ENCODE measurements around the gene TRMO.

Gene TRMO

GRCh38 chr9:97873882-97874281 lies 48.4 kb downstream of the TRMO start:
- Mint-ChIP-seq H3K4me3 (no peak overlapping the region), H3K4me1 (no peaks in the 10 kb centered on the region), H3K27me3 (peaks cover 9 to 17% of the 10 kb centered on the region in 2 donors), H3K9me3 (peaks cover 0 to 4% of the 10 kb centered on the region in 2 donors), H3K27ac (no peak overlapping the region), H3K36me3 (peaks cover 4 to 8% of the 10 kb centered on the region in 2 donors)
- no peak for ATAC-seq (replicated peaks)
- no peak for DNase-seq

GRCh38 chr9:97873425-97873824 lies 48.9 kb downstream of the TRMO start:
- Mint-ChIP-seq H3K27ac (no peak overlapping the region), H3K27me3 (peaks cover 9 to 17% of the 10 kb centered on the region in 2 donors), H3K36me3 (peaks cover 4 to 8% of the 10 kb centered on the region in 2 donors), H3K4me1 (no peaks in the 10 kb centered on the region), H3K4me3 (no peak overlapping the region), H3K9me3 (peaks cover 0 to 4% of the 10 kb centered on the region in 2 donors)
- DNase-seq (no peak), ATAC-seq (replicated peaks) (no peak)

GRCh38 chr9:97868859-97869258 lies 53.4 kb downstream of the TRMO start:
- H3K9me3 Mint-ChIP-seq = peaks cover 16 to 24% of the 10 kb centered on the region in 2 donors
- peaks cover 7 to 21% of the 10 kb centered on the region in 2 donors for H3K36me3 Mint-ChIP-seq
- peaks cover 22 to 34% of the 10 kb centered on the region in 2 donors for H3K27me3 Mint-ChIP-seq
- H3K27ac Mint-ChIP-seq = no peak overlapping the region
- no peak for DNase-seq
- no peak overlapping the region for H3K4me3 Mint-ChIP-seq
- H3K4me1 Mint-ChIP-seq = peaks cover 3 to 9% of the 10 kb centered on the region in 2 donors
- no peak for ATAC-seq (replicated peaks)

GRCh38 chr9:97866848-97867247 lies 55.5 kb downstream of the TRMO start:
- Mint-ChIP-seq H3K36me3 (peaks cover 7 to 21% of the 10 kb centered on the region in 2 donors), H3K27ac (no peak overlapping the region), H3K27me3 (peaks cover 30 to 40% of the 10 kb centered on the region in 2 donors), H3K4me3 (no peak overlapping the region), H3K4me1 (peaks cover 3 to 9% of the 10 kb centered on the region in 2 donors), H3K9me3 (peaks cover 16 to 24% of the 10 kb centered on the region in 2 donors)
- peak; percentile 74 to 79 for ATAC-seq (replicated peaks)
- no peak for DNase-seq

GRCh38 chr9:97866300-97866699 lies 56.0 kb downstream of the TRMO start:
- no peak overlapping the region for H3K27ac Mint-ChIP-seq
- H3K36me3 Mint-ChIP-seq = peaks cover 6 to 21% of the 10 kb centered on the region in 2 donors
- DNase-seq = no peak
- H3K9me3 Mint-ChIP-seq = peaks cover 16 to 23% of the 10 kb centered on the region in 2 donors
- H3K27me3 Mint-ChIP-seq = peaks cover 36 to 44% of the 10 kb centered on the region in 2 donors
- ATAC-seq (replicated peaks) = no peak
- H3K4me3 Mint-ChIP-seq = no peak overlapping the region
- peaks cover 3 to 9% of the 10 kb centered on the region in 2 donors for H3K4me1 Mint-ChIP-seq

- Mint-ChIP-seq H3K27ac (no peak overlapping the region), H3K9me3 (peaks cover 16 to 20% of the 10 kb centered on the region in 2 donors), H3K4me1 (peaks cover 3 to 9% of the 10 kb centered on the region in 2 donors), H3K36me3 (peaks cover 3 to 21% of the 10 kb centered on the region in 2 donors), H3K4me3 (no peak overlapping the region), H3K27me3 (peaks cover 53 to 55% of the 10 kb centered on the region in 2 donors)
- no peak for ATAC-seq (replicated peaks)
- DNase-seq = no peak
Observed at GRCh38 chr9:97864396-97864795, 57.9 kb downstream of the TRMO start.

- no peak for DNase-seq
- Mint-ChIP-seq H3K9me3 (peaks cover 16 to 20% of the 10 kb centered on the region in 2 donors), H3K27me3 (peaks cover 56 to 57% of the 10 kb centered on the region in 2 donors), H3K4me1 (peaks cover 3 to 9% of the 10 kb centered on the region in 2 donors), H3K36me3 (peaks cover 3 to 16% of the 10 kb centered on the region in 2 donors), H3K4me3 (no peak overlapping the region), H3K27ac (no peak overlapping the region)
- no peak for ATAC-seq (replicated peaks)
Observed at GRCh38 chr9:97863314-97863713, 59.0 kb downstream of the TRMO start.

- Mint-ChIP-seq H3K4me1 (peaks cover 2 to 14% of the 10 kb centered on the region in 2 donors), H3K9me3 (peaks cover 15 to 16% of the 10 kb centered on the region in 2 donors), H3K27me3 (peaks cover 74 to 76% of the 10 kb centered on the region in 2 donors), H3K27ac (no peak overlapping the region), H3K36me3 (peaks cover 0 to 8% of the 10 kb centered on the region in 2 donors), H3K4me3 (no peak overlapping the region)
- no peak for ATAC-seq (replicated peaks)
- no peak for DNase-seq
Observed at GRCh38 chr9:97861148-97861475, 61.2 kb downstream of the TRMO start.

GRCh38 chr9:97860451-97861147 lies 61.7 kb downstream of the TRMO start:
- no peak overlapping the region for H3K27ac Mint-ChIP-seq
- H3K27me3 Mint-ChIP-seq = peaks cover 79 to 81% of the 10 kb centered on the region in 2 donors
- DNase-seq = no peak
- no peak for ATAC-seq (replicated peaks)
- peaks cover 2 to 14% of the 10 kb centered on the region in 2 donors for H3K4me1 Mint-ChIP-seq
- peaks cover 10 to 12% of the 10 kb centered on the region in 2 donors for H3K9me3 Mint-ChIP-seq
- H3K36me3 Mint-ChIP-seq = peaks cover 0 to 5% of the 10 kb centered on the region in 2 donors
- H3K4me3 Mint-ChIP-seq = no peak overlapping the region

GRCh38 chr9:97859346-97859745 lies 63.0 kb downstream of the TRMO start:
- H3K9me3 Mint-ChIP-seq = peaks cover 0 to under 1% of the 10 kb centered on the region in 2 donors
- no peak overlapping the region for H3K27ac Mint-ChIP-seq
- ATAC-seq (replicated peaks) = no peak
- peaks cover 2 to 14% of the 10 kb centered on the region in 2 donors for H3K4me1 Mint-ChIP-seq
- H3K27me3 Mint-ChIP-seq = peaks cover 75 to 76% of the 10 kb centered on the region in 2 donors
- H3K36me3 Mint-ChIP-seq = no peaks in the 10 kb centered on the region
- no peak for DNase-seq
- H3K4me3 Mint-ChIP-seq = no peak overlapping the region

- Mint-ChIP-seq H3K4me3 (no peak overlapping the region), H3K9me3 (no peaks in the 10 kb centered on the region), H3K27ac (no peak overlapping the region), H3K27me3 (peaks cover 74 to 77% of the 10 kb centered on the region in 2 donors), H3K36me3 (peaks cover 3% of the 10 kb centered on the region in 2 donors), H3K4me1 (peaks cover 5 to 19% of the 10 kb centered on the region in 2 donors)
- DNase-seq = no peak
- ATAC-seq (replicated peaks) = no peak
Observed at GRCh38 chr9:97858826-97859225, 63.5 kb downstream of the TRMO start.

- peaks cover 3% of the 10 kb centered on the region in 2 donors for H3K36me3 Mint-ChIP-seq
- peaks cover 5 to 21% of the 10 kb centered on the region in 2 donors for H3K4me1 Mint-ChIP-seq
- peaks cover 73 to 80% of the 10 kb centered on the region in 2 donors for H3K27me3 Mint-ChIP-seq
- no peaks in the 10 kb centered on the region for H3K9me3 Mint-ChIP-seq
- no peak for ATAC-seq (replicated peaks)
- H3K4me3 Mint-ChIP-seq = no peak overlapping the region
- DNase-seq = no peak
- H3K27ac Mint-ChIP-seq = peak overlapping the region; percentile 47
Observed at GRCh38 chr9:97858393-97858713, 63.9 kb downstream of the TRMO start.

GRCh38 chr9:97857606-97858392 lies 64.5 kb downstream of the TRMO start:
- Mint-ChIP-seq H3K36me3 (peaks cover 3 to 5% of the 10 kb centered on the region in 2 donors), H3K4me1 (peaks cover 7 to 26% of the 10 kb centered on the region in 2 donors), H3K4me3 (peak overlapping the region in 1 of 2 donors; percentile 46), H3K27me3 (peaks cover 73 to 85% of the 10 kb centered on the region in 2 donors), H3K27ac (peak overlapping the region; percentile 47), H3K9me3 (no peaks in the 10 kb centered on the region)
- DNase-seq = no peak
- ATAC-seq (replicated peaks) = no peak

- Mint-ChIP-seq H3K9me3 (no peaks in the 10 kb centered on the region), H3K4me3 (peak overlapping the region in 1 of 2 donors; percentile 46), H3K36me3 (peaks cover 3 to 5% of the 10 kb centered on the region in 2 donors), H3K4me1 (peaks cover 10 to 34% of the 10 kb centered on the region in 2 donors), H3K27ac (no peak overlapping the region), H3K27me3 (peaks cover 76 to 88% of the 10 kb centered on the region in 2 donors)
- DNase-seq = no peak
- ATAC-seq (replicated peaks) = no peak
Observed at GRCh38 chr9:97856857-97857605, 65.3 kb downstream of the TRMO start.

All from stimulated activated naive B cell treated with anti-CD40 and anti-IgM and Interleukin-4, amounts not matched to agents 10 μg/mL and 1 μg/mL and 100 μg/mL, for 72 hours (primary cell).